Urothelium cell line (cell line): ENCODE results near the gene COL11A1.
A peak's percentile ranks its signal among the peaks of the same experiment; 100 is the strongest.
"Not testable (repeated sequence)": the region's sequence is repeated elsewhere in the genome, so short reads cannot be mapped to it uniquely, and the experiment has no call there.

ENCODE experiments used
- DNase-seq: peaks from one replicate; pipeline ENCODE4 v3.0.0; 2011; ENCODE audit warnings: low spot score, mixed read lengths
- FAIRE-seq: peaks from 2 replicates; lab custom pipeline; 2011; peaks lifted over from hg19 to GRCh38; lab: Jason Lieb, UNC

Gene COL11A1

GRCh38 chr1:102933362-102933761 lies 175.0 kb downstream of the COL11A1 start:
- FAIRE-seq, DNase-seq: not testable (repeated sequence)

- FAIRE-seq (no peak), DNase-seq (no peak)
Observed at GRCh38 chr1:102919659-102920058, 188.7 kb downstream of the COL11A1 start.

- FAIRE-seq, result no peak
Observed at GRCh38 chr1:102901996-102902395, 206.3 kb downstream of the COL11A1 start.

GRCh38 chr1:102899935-102900334 lies 208.4 kb downstream of the COL11A1 start:
- FAIRE-seq (no peak), DNase-seq (no peak)

More at GRCh38 chr1:102901996-102902395, 206.3 kb downstream of the COL11A1 start:
- DNase-seq, result no peak

- no peak for FAIRE-seq
- DNase-seq, result peak; percentile 4
Observed at GRCh38 chr1:102897557-102897956, 210.8 kb downstream of the COL11A1 start.

- DNase-seq (no peak), FAIRE-seq (no peak)
Observed at GRCh38 chr1:102896771-102897170, 211.6 kb downstream of the COL11A1 start.

GRCh38 chr1:102896286-102896685 lies 212.0 kb downstream of the COL11A1 start:
- DNase-seq (no peak), FAIRE-seq (no peak)

- no peak for FAIRE-seq
- peak; percentile 7 for DNase-seq
Observed at GRCh38 chr1:102891868-102892625, 216.3 kb downstream of the COL11A1 start.

GRCh38 chr1:102886638-102887037 lies 221.7 kb downstream of the COL11A1 start:
- DNase-seq (no peak), FAIRE-seq (no peak)

GRCh38 chr1:102884238-102884637 lies 224.1 kb downstream of the COL11A1 start:
- DNase-seq (no peak), FAIRE-seq (no peak)

- FAIRE-seq, result no peak
- peak; percentile 56 for DNase-seq
Observed at GRCh38 chr1:102879439-102879993, 228.8 kb downstream of the COL11A1 start.

GRCh38 chr1:102875756-102876155 lies 232.6 kb downstream of the COL11A1 start:
- DNase-seq (no peak), FAIRE-seq (no peak)

GRCh38 chr1:102872526-102872925 lies 235.8 kb downstream of the COL11A1 start:
- no peak for DNase-seq
- no peak for FAIRE-seq

- DNase-seq (no peak), FAIRE-seq (no peak)
Observed at GRCh38 chr1:102872097-102872496, 236.2 kb downstream of the COL11A1 start.

- FAIRE-seq (no peak), DNase-seq (no peak)
Observed at GRCh38 chr1:102863704-102864103, 244.6 kb downstream of the COL11A1 start.

GRCh38 chr1:102861247-102861646 lies 247.1 kb downstream of the COL11A1 start:
- DNase-seq, result no peak
- FAIRE-seq, result no peak

GRCh38 chr1:102858695-102859094 lies 249.6 kb downstream of the COL11A1 start:
- DNase-seq (no peak), FAIRE-seq (no peak)

- FAIRE-seq (no peak), DNase-seq (no peak)
Observed at GRCh38 chr1:102857251-102857650, 251.1 kb downstream of the COL11A1 start.

- DNase-seq (no peak), FAIRE-seq (no peak)
Observed at GRCh38 chr1:102853701-102854187, 254.6 kb downstream of the COL11A1 start.

GRCh38 chr1:102853136-102853535 lies 255.2 kb downstream of the COL11A1 start:
- no peak for FAIRE-seq
- DNase-seq, result no peak

- DNase-seq, result no peak
- no peak for FAIRE-seq
Observed at GRCh38 chr1:102852613-102853012, 255.7 kb downstream of the COL11A1 start.

- no peak for FAIRE-seq
- no peak for DNase-seq
Observed at GRCh38 chr1:102851616-102852015, 256.7 kb downstream of the COL11A1 start.
